DMS153 (cell line): ENCODE results near the gene KCTD13.
A peak's percentile ranks its signal among the peaks of the same experiment; 100 is the strongest.
"Not testable (repeated sequence)": the region's sequence is repeated elsewhere in the genome, so short reads cannot be mapped to it uniquely, and the experiment has no call there.

Experiments
- DNase-seq: peaks from one replicate; lab custom pipeline; 2025; lab: John Stamatoyannopoulos, UW

The KCTD13 gene

GRCh38 chr16:29877266-29877961 is 48.6 kb downstream of the KCTD13 start:
- DNase-seq: no peak

DNA sequence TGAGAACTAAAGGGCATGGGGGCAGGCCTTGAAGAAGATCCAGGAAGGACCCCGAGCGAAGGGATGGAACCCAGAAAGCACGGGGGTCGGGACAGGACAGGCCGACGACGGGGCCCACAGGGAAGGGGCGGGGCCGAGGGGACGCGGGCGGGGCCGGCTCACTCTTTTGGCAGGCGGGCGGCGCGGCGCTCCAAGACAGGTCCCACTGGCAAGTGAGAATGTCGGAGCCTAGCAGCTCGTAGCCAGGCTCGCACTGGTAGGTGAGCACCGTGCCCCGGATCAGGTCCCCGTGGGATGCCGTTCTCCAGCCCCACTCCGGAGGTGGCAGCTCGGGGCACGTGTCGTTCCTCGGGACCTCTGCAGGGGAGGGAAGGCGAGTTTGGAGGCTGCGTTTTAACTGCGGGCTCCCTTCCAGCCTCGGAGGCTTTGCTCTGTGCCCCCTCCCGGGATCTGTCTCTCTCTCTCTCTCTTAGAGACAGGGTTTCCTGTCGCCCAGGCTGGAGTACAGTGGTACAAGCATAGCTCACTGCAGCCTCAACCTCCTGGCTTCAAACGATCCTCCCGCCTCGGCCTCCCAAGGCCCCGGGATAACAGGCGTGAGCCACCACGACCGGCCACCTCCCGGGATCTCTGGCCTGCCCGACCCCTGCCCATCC is 49.3 kb downstream of the KCTD13 start:
- DNase-seq: no peak

DNA sequence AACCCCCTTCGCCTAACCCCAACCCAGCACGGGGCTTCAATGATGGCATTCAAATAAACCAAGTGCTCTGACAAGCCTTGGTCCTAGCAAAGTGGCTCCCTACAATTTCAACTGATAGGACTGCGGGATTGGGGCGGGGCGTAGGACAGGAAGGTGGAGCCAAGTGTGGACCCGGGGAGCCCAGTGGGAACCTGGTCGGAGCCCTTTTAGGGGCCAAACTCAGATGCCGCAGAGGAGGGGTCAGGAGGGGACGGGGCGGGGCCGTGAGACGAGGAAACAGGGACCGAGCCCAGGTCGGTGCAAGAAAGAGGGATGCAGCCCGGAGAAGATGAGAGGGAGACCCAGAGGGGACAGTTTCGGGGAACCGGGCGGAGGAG is 49.8 kb downstream of the KCTD13 start:
- DNase-seq: no peak

GRCh38 chr16:29875206-29875605 is 50.8 kb downstream of the KCTD13 start:
- no peak for DNase-seq

DNA sequence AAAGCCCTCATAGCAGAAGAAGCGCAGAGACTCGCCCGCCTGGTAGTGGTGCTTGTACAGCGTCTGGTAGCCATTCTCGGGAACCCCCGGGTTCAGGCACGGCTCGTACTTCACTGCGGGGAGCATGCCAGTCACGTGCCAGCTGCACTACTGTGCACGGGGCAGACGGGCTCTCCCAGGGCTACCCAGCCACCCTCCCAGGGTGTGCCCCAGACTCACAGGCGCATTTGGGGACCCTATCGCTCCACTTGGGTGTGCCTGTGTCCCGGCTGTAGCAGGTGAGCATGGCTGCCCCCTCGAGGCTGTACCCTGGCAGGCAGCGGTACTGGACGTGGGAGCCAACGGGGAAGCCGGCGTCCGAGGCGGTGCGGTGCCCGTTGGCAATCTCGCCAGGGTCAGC is 52.7 kb downstream of the KCTD13 start:
- DNase-seq: no peak

- no peak for DNase-seq
Observed at GRCh38 chr16:29871822-29872546, 54.0 kb downstream of the KCTD13 start.

DNA sequence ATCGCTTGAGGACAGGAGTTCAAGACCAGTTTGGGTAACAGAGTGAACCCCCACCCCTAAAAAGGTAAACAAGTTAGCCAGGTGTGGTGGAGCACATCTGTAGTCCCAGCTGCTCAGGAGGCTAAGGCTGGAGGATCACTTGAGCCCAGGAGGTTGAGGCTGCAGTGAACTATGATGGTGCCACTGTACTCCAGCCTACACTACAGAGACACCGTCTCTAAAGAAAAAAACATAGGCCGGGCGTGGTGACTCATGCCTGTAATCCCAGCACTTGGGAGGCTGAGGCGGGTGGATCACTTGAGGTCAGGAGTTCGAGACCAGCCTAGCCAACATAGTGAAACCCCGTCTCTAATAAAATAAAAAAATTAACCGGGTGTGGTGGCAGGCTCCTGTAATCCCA is 57.0 kb downstream of the KCTD13 start:
- not testable (repeated sequence) for DNase-seq

- no peak for DNase-seq
Observed at GRCh38 chr16:29868396-29869009, 57.5 kb downstream of the KCTD13 start.

- DNase-seq: no peak
Observed at GRCh38 chr16:29864205-29864604, 61.8 kb downstream of the KCTD13 start.

DNA sequence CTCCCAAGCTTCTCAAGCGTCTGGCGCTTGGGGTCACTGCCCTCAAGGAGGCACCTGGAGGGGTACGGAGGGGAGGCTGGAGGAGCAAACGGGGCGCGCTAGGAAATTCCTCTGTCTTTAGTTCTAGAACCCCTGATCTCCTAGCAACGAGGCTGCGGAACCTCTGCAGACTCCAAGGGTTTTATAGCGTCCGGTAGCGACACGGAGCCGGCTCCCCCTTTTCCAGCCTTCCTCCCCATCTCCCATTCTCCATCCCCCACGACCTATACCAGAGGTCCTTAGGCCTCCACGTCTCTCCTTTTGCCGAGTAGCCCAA is 62.4 kb downstream of the KCTD13 start:
- no peak for DNase-seq

DNA sequence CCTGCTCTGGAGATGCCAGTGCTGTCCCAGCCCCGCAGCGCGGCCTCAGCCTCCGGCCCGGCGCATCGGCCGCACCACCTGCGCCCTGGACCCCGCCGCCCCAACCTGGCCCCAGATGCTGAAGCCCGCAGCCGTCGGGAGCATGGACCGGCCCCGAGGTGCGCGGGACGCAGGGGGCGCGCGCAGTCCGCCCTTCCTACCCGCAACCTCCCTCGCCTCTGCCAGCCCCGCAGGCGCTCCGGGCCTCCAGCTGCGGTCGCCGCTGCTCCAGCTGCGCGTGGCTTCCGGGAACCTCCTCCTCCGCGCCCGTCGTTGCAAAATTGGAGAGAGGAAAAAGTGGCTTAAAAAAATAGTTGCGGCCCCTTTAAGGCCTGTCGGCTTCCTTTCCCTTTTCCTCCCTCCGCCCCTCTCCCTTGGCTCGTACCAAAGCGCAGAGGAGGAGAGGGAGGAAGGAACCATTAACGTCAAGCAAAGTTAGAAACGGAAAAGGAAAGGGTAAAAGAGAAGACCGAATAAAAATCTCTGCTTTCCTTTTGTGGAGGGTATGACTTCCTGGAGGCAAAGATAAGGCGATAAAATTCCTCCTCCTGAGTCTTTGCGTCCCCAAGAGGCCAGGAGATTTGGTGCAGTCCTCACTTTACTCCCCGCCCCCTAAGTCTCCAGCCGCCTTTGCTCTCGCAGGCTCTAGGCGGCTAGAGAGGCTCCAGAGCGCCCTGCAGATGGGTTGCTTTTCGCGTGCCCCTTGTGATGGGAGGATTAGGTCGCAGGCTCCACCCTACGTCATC is 63.0 kb downstream of the KCTD13 start, which contains the start of gene CDIPT:
TSS of gene CDIPT (minus strand) at position 343 of the 785 bp plus-strand sequence. CDS start 369 bp downstream, outside the sequence.
- DNase-seq: peak; percentile 92

DNA sequence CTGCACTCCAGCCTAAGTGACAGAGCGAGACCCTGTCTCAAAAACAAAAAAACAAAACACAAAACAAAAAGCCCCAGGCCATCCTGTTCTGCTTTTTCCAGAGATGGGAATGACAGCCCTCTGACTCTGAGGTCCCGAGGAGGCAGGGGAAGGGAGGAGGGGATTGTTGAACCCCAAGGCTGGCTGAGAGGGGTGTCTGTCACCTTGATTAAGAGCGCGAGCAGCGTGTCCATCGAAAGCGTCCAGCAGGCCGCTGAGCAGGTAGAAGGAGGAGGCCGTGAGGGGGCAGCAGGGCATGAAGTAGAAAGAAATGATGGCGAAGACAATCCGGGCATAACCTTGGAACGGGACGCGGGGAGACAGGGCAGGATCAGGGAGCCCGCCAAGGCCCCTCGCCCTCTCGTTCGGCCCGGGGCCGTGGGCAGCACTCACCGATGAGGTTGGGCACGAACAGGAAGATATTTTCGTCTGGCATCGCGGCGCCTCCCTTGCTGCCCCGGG is 63.6 kb downstream of the KCTD13 start:
- no peak for DNase-seq

DNA sequence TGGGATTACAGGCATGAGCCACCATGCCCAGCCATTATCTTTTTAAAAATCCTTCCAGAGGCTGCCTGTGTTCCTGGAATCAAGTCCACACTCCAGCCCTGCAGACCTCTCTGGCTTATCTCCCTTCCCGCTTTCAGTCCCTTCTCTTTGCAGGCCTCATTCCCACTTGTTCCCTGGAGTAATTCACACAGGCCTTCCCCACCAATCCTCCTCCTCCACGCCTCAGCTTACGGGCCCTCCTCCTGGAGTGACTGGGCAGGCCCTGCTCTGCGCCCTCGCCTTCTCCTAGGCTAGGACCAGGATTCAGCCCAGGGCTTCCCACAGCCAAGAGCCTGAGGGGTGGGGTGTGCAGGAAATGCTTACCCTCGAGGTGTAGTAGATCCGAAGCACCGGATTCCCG is 65.8 kb downstream of the KCTD13 start:
- DNase-seq: no peak

- DNase-seq: no peak
Observed at GRCh38 chr16:29858974-29859373, 67.1 kb downstream of the KCTD13 start.

- no peak for DNase-seq
Observed at GRCh38 chr16:29858149-29858849, 67.7 kb downstream of the KCTD13 start.

DNA sequence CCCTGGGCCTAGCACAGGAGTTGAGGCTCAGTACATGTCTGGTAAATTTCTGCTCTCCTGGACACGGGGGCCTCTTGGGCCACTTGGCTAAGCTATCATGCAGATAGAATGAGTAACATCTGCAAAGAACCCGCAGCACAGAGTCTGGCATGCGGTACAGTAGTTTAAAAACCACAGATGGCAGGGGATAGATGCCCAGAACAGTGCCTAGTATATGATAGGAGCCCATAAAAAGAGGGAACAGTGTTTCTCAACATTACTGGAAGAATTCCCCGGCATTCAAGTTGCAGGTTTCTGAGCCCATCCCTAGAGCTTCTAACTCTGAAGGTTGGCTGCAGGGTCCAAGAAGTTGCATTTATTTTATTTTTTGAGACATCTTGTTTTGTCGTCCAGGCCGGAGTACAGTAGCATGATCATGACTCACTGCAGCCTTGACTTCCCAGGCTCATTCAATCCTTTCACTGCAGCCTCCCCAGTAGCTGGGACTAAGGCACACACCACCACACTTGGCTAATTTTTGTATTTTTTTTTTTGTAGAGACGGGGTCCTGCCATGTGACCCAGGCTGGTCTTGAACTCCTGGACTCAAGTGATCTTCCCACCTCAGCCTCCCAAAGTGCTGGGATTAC is 68.8 kb downstream of the KCTD13 start:
- DNase-seq: no peak
